Activated CD4-positive, alpha-beta memory T cell treated with anti-CD3 and anti-CD28 coated beads, Interleukin-2, amount 10 ng/mL, durations not matched to agents 7 days and 5 days (primary cell): Measurements from ENCODE around the gene MAP3K7. TPM values are rescaled to one million over a fixed set of nuclear protein-coding genes. Genes with fewer than 3 reads are reported as not detected.
A peak's percentile ranks its signal among the peaks of the same experiment; 100 is the strongest.

Source experiments
- CTCF ChIA-PET: fragments of 350-600 bp; sonication (Branson Sonifier 250); formaldehyde crosslinking; loops from one replicate; lab custom pipeline; 2021; ENCODE audit warnings: antibody characterized with exemption, inconsistent platforms; lab: Charles Lee
- POLR2A ChIA-PET: fragments of 350-600 bp; sonication (Branson Sonifier 250); formaldehyde crosslinking; loops from one replicate; lab custom pipeline; 2021; ENCODE audit warnings: antibody characterized with exemption; lab: Charles Lee
- DNase-seq: peaks from one replicate; pipeline ENCODE4 v3.0.0-alpha.2; 2020
- H3K27ac Mint-ChIP-seq: one replicate; pipeline ENCODE4 v1.8.0; 2021; ENCODE audit warnings: mild to moderate bottlenecking, mixed read lengths
- H3K27me3 Mint-ChIP-seq: one replicate; pipeline ENCODE4 v1.8.0; 2021; ENCODE audit warnings: mixed read lengths
- H3K36me3 Mint-ChIP-seq: one replicate; pipeline ENCODE4 v1.8.0; 2021; ENCODE audit warnings: low read depth, mixed read lengths
- H3K4me1 Mint-ChIP-seq: one replicate; pipeline ENCODE4 v1.8.0; 2021; ENCODE audit warnings: mixed read lengths
- H3K4me3 Mint-ChIP-seq: one replicate; pipeline ENCODE4 v1.8.0; 2021; ENCODE audit warnings: mild to moderate bottlenecking, mixed read lengths
- H3K9me3 Mint-ChIP-seq: one replicate; pipeline ENCODE4 v1.8.0; 2021; ENCODE audit warnings: mixed read lengths
- total RNA-seq, 2 experiments: library from RNA; stranded (reverse); gene quantifications; one replicate each; pipeline ENCODE4 v1.2.3, GENCODE V29; 2021

MAP3K7 gene
- 10 to 100 TPM; 26.2 to 27.6 TPM for total RNA-seq

DNA sequence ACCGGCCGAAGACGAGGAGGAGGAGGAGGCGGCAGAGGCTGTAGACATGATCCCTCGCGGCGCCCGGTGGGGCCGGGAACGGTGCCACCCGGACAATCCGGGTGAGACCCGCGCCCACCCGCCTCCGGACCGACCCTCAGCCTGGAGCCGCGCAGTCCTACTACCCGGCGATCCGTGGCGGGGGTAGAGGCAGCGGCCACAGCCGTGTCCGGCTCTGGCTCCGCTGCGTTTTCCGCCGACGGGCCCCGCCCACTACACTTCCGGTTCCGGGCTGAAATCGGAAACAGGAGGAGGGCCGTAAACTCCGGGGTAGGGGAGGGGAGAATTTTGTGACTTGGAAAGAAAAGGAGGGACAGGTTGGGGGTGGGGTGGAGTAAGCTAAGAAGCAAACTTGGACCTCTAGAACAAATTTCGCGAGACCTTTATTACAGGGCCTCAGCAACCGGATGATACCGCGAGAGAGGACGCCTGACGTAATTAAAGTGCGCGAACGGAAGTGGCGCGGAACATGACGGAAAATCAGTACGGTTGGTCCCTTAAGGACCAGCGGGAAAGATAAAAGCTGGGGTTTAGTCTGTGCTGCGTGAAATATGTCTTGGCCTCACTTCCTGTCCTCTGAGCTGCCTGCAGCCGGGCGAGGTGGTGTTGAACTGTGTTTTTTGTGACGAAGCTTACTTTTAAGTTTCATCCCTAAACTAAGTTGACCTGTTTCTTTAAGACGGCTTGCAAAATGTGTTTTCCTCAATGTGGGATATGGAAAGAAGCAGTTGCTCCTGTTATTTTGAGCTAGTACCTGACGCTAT, at the start of gene MAP3K7:
MAP3K7 (minus strand) TSS at position 237 of the 803 bp plus-strand sequence; CDS start at position 48, 189 bp downstream.
- POLR2A ChIA-PET: interaction anchor here (0.6 to 2.2 kb wide), 11 partner anchors 11 to 1506 kb away, joined by 3 to 8 read pairs (median 3); partner anchors contain the start of gene PNRC1
- Mint-ChIP-seq H3K36me3 (peaks cover 10% of the 10 kb centered on the region), H3K27me3 (peaks cover 22% of the 10 kb centered on the region), H3K4me3 (peak within 1 kb of the TSS; percentile 93), H3K4me1 (peaks cover 43% of the 10 kb centered on the region), H3K9me3 (no peaks in the 10 kb centered on the region), H3K27ac (peak within 1 kb of the TSS; percentile 93)
- CTCF ChIA-PET: interaction anchor here (0.7 to 1.4 kb wide), 5 partner anchors 10 to 115 kb away, joined by 3 to 4 read pairs (median 3); no protein-coding TSS in a partner anchor
- peak; percentile 96 for DNase-seq

- no peak overlapping the region for H3K4me3 Mint-ChIP-seq
- H3K27ac Mint-ChIP-seq: no peak overlapping the region
- ChIA-PET CTCF (no interaction called here), POLR2A (no interaction called here)
- H3K9me3 Mint-ChIP-seq: no peaks in the 10 kb centered on the region
- H3K4me1 Mint-ChIP-seq: no peaks in the 10 kb centered on the region
- DNase-seq: no peak
- H3K36me3 Mint-ChIP-seq: no peaks in the 10 kb centered on the region
- H3K27me3 Mint-ChIP-seq: peaks cover 17% of the 10 kb centered on the region
These were observed 44.2 kb upstream of the MAP3K7 start for GRCh38 chr6:90631046-90631445.

- no peak for DNase-seq
- Mint-ChIP-seq H3K9me3 (no peaks in the 10 kb centered on the region), H3K4me3 (no peak overlapping the region), H3K27ac (no peak overlapping the region), H3K27me3 (peaks cover 63% of the 10 kb centered on the region), H3K36me3 (no peaks in the 10 kb centered on the region), H3K4me1 (no peaks in the 10 kb centered on the region)
- ChIA-PET CTCF (no interaction called here), POLR2A (no interaction called here)
These were observed 34.7 kb upstream of the MAP3K7 start for GRCh38 chr6:90621581-90621980.

DNA sequence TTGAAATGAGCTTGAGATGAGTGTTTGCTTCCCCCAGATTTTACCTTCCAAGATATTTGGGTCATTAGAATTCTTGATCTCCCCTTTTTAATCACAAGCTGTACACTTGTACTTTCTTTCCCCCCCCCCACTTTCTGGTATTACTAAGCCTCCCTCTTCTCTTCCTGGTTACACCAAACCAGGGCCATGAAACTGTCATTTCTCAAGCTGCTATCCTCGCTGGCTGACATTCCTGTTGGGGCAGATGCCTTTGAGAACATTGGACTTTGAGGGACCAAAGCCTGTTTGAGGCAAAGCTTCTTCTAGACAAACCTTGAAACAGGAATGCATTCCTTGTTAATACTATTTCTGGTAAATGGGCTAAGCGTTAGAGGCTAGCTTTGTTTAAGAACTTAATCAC, 32.3 kb upstream of the MAP3K7 start:
- no peak overlapping the region for H3K4me3 Mint-ChIP-seq
- H3K9me3 Mint-ChIP-seq: no peaks in the 10 kb centered on the region
- no peak for DNase-seq
- no peaks in the 10 kb centered on the region for H3K36me3 Mint-ChIP-seq
- H3K27ac Mint-ChIP-seq: no peak overlapping the region
- peaks cover 60% of the 10 kb centered on the region for H3K27me3 Mint-ChIP-seq
- POLR2A ChIA-PET: no interaction called here
- CTCF ChIA-PET: interaction anchor here (0.6 to 1.2 kb wide), 2 partner anchors 13 to 679 kb away, joined by 3 read pairs; no protein-coding TSS in a partner anchor
- H3K4me1 Mint-ChIP-seq: no peaks in the 10 kb centered on the region

DNA sequence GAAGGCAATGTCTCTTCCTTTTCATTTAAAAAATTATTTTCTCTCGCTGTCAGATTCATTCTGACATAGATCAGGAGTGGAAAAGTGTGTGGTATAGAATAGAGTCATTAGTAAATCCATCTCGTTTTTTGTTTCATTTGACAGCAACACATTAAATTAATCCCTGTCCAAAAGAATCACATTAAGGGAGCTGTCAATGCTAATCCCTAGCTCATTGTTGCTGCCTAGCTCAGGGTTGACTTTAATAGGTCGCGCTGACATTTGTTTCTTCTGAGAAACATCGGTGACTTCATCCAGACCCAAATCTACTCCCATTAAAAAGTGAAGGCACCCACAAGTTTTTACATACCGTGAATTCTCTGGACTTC, 25.4 kb upstream of the MAP3K7 start:
- CTCF ChIA-PET: interaction anchor here (1.4 kb wide), 1 partner anchor 22 kb away, joined by 3 read pairs; no protein-coding TSS in a partner anchor
- Mint-ChIP-seq H3K27me3 (peaks cover 72% of the 10 kb centered on the region), H3K4me3 (no peak overlapping the region)

GRCh38 chr6:90611543-90612312, 24.9 kb upstream of the MAP3K7 start:
- H3K27ac Mint-ChIP-seq: no peak overlapping the region
- CTCF ChIA-PET: interaction anchor here (1.4 kb wide), 1 partner anchor 23 kb away, joined by 3 read pairs; no protein-coding TSS in a partner anchor

More for the DNA sequence above, 25.4 kb upstream of the MAP3K7 start:
- Mint-ChIP-seq H3K4me1 (peaks cover 12% of the 10 kb centered on the region), H3K9me3 (no peaks in the 10 kb centered on the region), H3K36me3 (no peaks in the 10 kb centered on the region), H3K27ac (no peak overlapping the region)
- POLR2A ChIA-PET: no interaction called here
- no peak for DNase-seq

GRCh38 chr6:90610751-90611542, 24.1 kb upstream of the MAP3K7 start:
- Mint-ChIP-seq H3K27me3 (peaks cover 69% of the 10 kb centered on the region), H3K4me3 (peak overlapping the region; percentile 79), H3K36me3 (no peaks in the 10 kb centered on the region), H3K4me1 (peaks cover 12% of the 10 kb centered on the region), H3K27ac (no peak overlapping the region), H3K9me3 (no peaks in the 10 kb centered on the region)
- DNase-seq: peak; percentile 28
- ChIA-PET CTCF (no interaction called here), POLR2A (interaction anchor here (2.0 kb wide), 1 partner anchor 24 kb away, joined by 5 read pairs; the partner anchor contains the start of gene MAP3K7)

More at GRCh38 chr6:90611543-90612312, 24.9 kb upstream of the MAP3K7 start:
- peak overlapping the region; percentile 79 for H3K4me3 Mint-ChIP-seq
- no peaks in the 10 kb centered on the region for H3K9me3 Mint-ChIP-seq
- H3K36me3 Mint-ChIP-seq: no peaks in the 10 kb centered on the region
- H3K27me3 Mint-ChIP-seq: peaks cover 71% of the 10 kb centered on the region
- POLR2A ChIA-PET: no interaction called here
- H3K4me1 Mint-ChIP-seq: peaks cover 12% of the 10 kb centered on the region
- no peak for DNase-seq

DNA sequence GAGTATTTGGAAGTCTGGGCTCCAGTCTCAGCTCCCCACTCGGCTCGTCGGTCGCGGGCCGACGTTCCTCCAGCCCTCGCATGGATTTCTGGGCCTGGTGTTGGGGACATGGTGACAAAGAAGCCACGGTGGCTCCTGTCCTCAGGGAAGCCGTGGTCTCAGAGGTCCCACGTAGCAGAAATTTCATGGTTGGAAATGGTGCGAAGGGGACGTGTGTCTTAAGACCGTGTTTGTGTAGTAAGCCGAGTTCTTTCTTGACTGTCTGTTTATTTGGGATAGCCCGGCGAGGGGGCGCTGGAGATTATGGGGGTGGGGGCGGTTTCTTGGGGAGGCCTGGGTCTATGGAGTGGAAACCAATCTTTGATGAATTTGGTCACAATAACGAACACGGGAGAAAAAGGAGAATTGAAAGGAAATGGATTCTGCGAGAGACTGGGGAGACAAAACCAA, 23.5 kb upstream of the MAP3K7 start:
- Mint-ChIP-seq H3K27me3 (peaks cover 67% of the 10 kb centered on the region), H3K36me3 (no peaks in the 10 kb centered on the region), H3K4me1 (peaks cover 12% of the 10 kb centered on the region), H3K9me3 (no peaks in the 10 kb centered on the region), H3K27ac (no peak overlapping the region), H3K4me3 (peak overlapping the region; percentile 79)
- no peak for DNase-seq
- ChIA-PET CTCF (interaction anchor here (0.7 kb wide), 1 partner anchor 17 kb away, joined by 3 read pairs; no protein-coding TSS in a partner anchor), POLR2A (interaction anchor here (2.0 kb wide), 1 partner anchor 23 kb away, joined by 5 read pairs; the partner anchor contains the start of gene MAP3K7)

DNA sequence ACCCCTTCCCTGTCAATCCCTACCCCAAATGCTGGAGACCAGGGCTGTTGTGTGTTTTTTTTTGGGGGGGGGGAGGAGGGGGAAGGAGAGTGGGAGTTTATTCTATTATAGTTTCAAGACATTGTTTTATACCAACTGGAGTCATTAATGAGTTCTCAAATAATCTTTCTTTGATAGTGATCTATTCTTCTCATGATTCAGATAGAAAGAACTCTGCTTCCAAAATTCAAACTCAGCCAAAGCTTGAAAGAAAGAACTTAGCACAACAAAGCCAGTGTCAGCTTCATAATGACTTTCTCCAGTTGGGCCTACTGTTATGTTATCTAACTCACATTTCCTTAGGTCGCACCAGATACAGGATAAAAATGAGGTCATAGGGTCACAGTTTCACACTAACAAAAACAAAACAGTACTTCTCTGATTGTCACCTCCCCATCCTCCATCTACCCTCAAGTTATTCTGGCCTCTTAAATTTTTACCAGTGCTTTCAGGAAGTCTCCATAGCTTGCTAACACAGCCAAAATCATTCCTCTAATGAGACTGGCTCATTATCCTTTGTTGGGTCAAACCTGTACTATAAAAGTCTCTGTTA, 19.0 kb upstream of the MAP3K7 start:
- Mint-ChIP-seq H3K9me3 (no peaks in the 10 kb centered on the region), H3K4me1 (peaks cover 8% of the 10 kb centered on the region), H3K4me3 (no peak overlapping the region), H3K36me3 (no peaks in the 10 kb centered on the region), H3K27ac (no peak overlapping the region), H3K27me3 (peaks cover 63% of the 10 kb centered on the region)
- CTCF ChIA-PET: interaction anchor here (1.2 kb wide), 1 partner anchor 14 kb away, joined by 3 read pairs; no protein-coding TSS in a partner anchor
- no peak for DNase-seq
- POLR2A ChIA-PET: no interaction called here

GRCh38 chr6:90604546-90604945, 17.7 kb upstream of the MAP3K7 start:
- ChIA-PET CTCF (interaction anchor here (1.3 kb wide), 1 partner anchor 17 kb away, joined by 4 read pairs; no protein-coding TSS in a partner anchor), POLR2A (no interaction called here)

DNA sequence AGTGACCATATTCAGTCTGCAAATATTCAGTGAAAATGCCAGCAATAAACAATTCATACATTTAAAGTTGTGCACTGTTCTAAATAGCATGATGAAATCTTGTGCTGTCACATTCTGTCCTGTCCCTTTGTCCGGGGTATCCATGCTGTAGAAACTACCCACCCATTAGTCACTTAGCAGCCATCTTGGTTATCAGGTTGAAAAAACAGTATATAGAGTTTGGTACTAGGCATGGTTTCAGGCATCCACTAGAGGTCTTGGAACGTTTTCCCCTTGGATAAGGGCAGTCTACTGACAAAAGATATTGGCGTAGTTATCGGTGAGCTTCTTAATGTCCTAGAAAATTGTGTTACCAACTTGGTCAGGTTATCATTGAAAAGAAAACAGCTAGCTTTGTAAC, 12.3 kb upstream of the MAP3K7 start:
- H3K4me3 Mint-ChIP-seq: no peak overlapping the region
- no peak overlapping the region for H3K27ac Mint-ChIP-seq
- H3K4me1 Mint-ChIP-seq: peaks cover 3% of the 10 kb centered on the region
- ChIA-PET POLR2A (interaction anchor here (1.2 kb wide), 1 partner anchor 12 kb away, joined by 3 read pairs; no protein-coding TSS in a partner anchor), CTCF (no interaction called here)
- no peak for DNase-seq
- no peaks in the 10 kb centered on the region for H3K36me3 Mint-ChIP-seq
- H3K9me3 Mint-ChIP-seq: no peaks in the 10 kb centered on the region
- H3K27me3 Mint-ChIP-seq: peaks cover 48% of the 10 kb centered on the region

More at GRCh38 chr6:90604546-90604945, 17.7 kb upstream of the MAP3K7 start:
- no peaks in the 10 kb centered on the region for H3K36me3 Mint-ChIP-seq
- H3K9me3 Mint-ChIP-seq: no peaks in the 10 kb centered on the region
- H3K27ac Mint-ChIP-seq: no peak overlapping the region
- peaks cover 56% of the 10 kb centered on the region for H3K27me3 Mint-ChIP-seq
- no peak for DNase-seq
- no peak overlapping the region for H3K4me3 Mint-ChIP-seq
- H3K4me1 Mint-ChIP-seq: no peaks in the 10 kb centered on the region
